ENCODE data around the gene FEZF2. TPM values are rescaled to one million over a fixed set of nuclear protein-coding genes. Genes with fewer than 3 reads are reported as not detected.

Gene FEZF2
- total and polyA plus RNA-seq, 2 experiments from 2014 or later = not detected

- H3K27me3 ChIP-seq = peaks cover 97% of the 10 kb centered on the region
- DNase-seq (ENCODE audit: low read depth in 1 of 2, low spot score in 1 of 2) = no peak
- TF ChIP-seq, protein P1, sequence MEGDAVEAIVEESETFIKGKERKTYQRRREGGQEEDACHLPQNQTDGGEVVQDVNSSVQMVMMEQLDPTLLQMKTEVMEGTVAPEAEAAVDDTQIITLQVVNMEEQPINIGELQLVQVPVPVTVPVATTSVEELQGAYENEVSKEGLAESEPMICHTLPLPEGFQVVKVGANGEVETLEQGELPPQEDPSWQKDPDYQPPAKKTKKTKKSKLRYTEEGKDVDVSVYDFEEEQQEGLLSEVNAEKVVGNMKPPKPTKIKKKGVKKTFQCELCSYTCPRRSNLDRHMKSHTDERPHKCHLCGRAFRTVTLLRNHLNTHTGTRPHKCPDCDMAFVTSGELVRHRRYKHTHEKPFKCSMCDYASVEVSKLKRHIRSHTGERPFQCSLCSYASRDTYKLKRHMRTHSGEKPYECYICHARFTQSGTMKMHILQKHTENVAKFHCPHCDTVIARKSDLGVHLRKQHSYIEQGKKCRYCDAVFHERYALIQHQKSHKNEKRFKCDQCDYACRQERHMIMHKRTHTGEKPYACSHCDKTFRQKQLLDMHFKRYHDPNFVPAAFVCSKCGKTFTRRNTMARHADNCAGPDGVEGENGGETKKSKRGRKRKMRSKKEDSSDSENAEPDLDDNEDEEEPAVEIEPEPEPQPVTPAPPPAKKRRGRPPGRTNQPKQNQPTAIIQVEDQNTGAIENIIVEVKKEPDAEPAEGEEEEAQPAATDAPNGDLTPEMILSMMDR (IDR thresholded peaks at IDR 0.05; ENCODE audit: low read depth, low read length) = no peak
- H3K9me3 ChIP-seq (ENCODE audit: low read depth) = no peaks in the 10 kb centered on the region
- no peak overlapping the region for H3K4me3 ChIP-seq
- H3K4me1 ChIP-seq (ENCODE audit: low read depth) = no peaks in the 10 kb centered on the region
- no peak overlapping the region for H3K27ac ChIP-seq
- H3K36me3 ChIP-seq = no peaks in the 10 kb centered on the region
These were observed 9.2 kb downstream of the FEZF2 start for GRCh38 chr3:62364191-62364590.

- peaks cover 97% of the 10 kb centered on the region for H3K27me3 ChIP-seq
These were observed 10.1 kb downstream of the FEZF2 start for GRCh38 chr3:62363275-62363674.

GRCh38 chr3:62361824-62362223 is 11.5 kb downstream of the FEZF2 start:
- Histone ChIP-seq H3K27ac (no peak overlapping the region), H3K36me3 (no peaks in the 10 kb centered on the region), H3K27me3 (peaks cover 97% of the 10 kb centered on the region), H3K9me3 (ENCODE audit: low read depth) (no peaks in the 10 kb centered on the region), H3K4me1 (ENCODE audit: low read depth) (no peaks in the 10 kb centered on the region), H3K4me3 (no peak overlapping the region)
- TF ChIP-seq, protein P1 (IDR thresholded peaks at IDR 0.05; ENCODE audit: low read depth, low read length) = no peak
- DNase-seq (ENCODE audit: low read depth in 1 of 2, low spot score in 1 of 2) = no peak

More at GRCh38 chr3:62363275-62363674, 10.1 kb downstream of the FEZF2 start:
- H3K9me3 ChIP-seq (ENCODE audit: low read depth) = no peaks in the 10 kb centered on the region
- no peak for DNase-seq (ENCODE audit: low read depth in 1 of 2, low spot score in 1 of 2)
- TF ChIP-seq, protein P1 (IDR thresholded peaks at IDR 0.05; ENCODE audit: low read depth, low read length) = no peak
- H3K4me1 ChIP-seq (ENCODE audit: low read depth) = no peaks in the 10 kb centered on the region
- no peaks in the 10 kb centered on the region for H3K36me3 ChIP-seq
- H3K4me3 ChIP-seq = no peak overlapping the region
- no peak overlapping the region for H3K27ac ChIP-seq

DNA sequence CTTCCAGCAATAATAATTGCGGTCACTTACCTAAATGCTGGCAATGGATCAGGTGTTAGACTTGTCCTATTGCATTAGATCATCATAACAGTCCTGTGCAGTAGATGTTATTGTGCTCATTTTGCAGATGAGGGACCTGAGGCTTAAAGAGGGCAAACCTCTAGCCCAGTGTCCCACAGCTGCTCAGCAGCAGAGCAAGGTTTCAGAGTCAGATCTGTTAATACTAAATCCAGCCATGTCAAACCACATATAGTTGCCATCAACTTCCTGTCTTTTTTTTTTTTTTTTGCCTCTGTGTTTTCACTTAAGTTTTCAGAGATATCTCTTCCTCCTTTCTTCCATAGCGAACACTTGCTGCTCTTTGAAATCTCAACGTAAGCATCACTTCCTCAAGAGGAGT is 12.1 kb downstream of the FEZF2 start:
- peaks cover 97% of the 10 kb centered on the region for H3K27me3 ChIP-seq
- H3K9me3 ChIP-seq (ENCODE audit: low read depth) = no peaks in the 10 kb centered on the region
- no peak overlapping the region for H3K4me3 ChIP-seq
- H3K27ac ChIP-seq = no peak overlapping the region
- no peaks in the 10 kb centered on the region for H3K36me3 ChIP-seq
- TF ChIP-seq, protein P1 (IDR thresholded peaks at IDR 0.05; ENCODE audit: low read depth, low read length) = no peak
- DNase-seq (ENCODE audit: low read depth in 1 of 2, low spot score in 1 of 2) = no peak
- H3K4me1 ChIP-seq (ENCODE audit: low read depth) = no peaks in the 10 kb centered on the region

DNA sequence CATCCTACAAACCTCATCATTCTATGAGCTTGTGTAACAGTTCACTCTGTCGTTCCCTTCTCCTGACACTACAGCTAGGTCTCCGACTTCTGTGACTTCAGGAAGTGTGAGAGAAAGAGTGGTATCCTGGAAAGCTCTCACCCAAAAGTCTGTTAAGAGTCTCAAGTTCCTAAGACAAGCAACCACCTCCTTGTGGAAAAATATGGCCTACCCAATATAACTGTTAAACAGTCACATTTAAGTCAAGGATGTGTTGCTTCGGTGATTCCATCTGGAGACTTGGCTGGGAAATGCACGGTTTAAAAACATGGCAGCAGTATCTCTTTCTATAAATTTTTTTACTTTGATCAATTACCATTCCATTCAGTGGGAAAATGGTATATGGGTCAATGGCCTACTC is 13.8 kb downstream of the FEZF2 start:
- Histone ChIP-seq H3K27me3 (peaks cover 97% of the 10 kb centered on the region), H3K4me3 (no peak overlapping the region)
- no peak for DNase-seq (ENCODE audit: low read depth in 1 of 2, low spot score in 1 of 2)

More for the DNA sequence above, 13.8 kb downstream of the FEZF2 start:
- Histone ChIP-seq H3K36me3 (no peaks in the 10 kb centered on the region), H3K27ac (no peak overlapping the region), H3K9me3 (ENCODE audit: low read depth) (no peaks in the 10 kb centered on the region), H3K4me1 (ENCODE audit: low read depth) (no peaks in the 10 kb centered on the region)
- TF ChIP-seq, protein P1 (IDR thresholded peaks at IDR 0.05; ENCODE audit: low read depth, low read length) = no peak

Measured in cardiac muscle cell (in vitro differentiated cells and primary cell).